HepG2 (cell line): ENCODE data around the gene OR2AT4. TPM values are rescaled to one million over a fixed set of nuclear protein-coding genes. Genes with fewer than 3 reads are reported as not detected.

ENCODE experiments used
- ATAC-seq: fragments of 200-7000 bp; cut with Tn5 transposase; 3 replicates; pipeline ENCODE4 v1.9.1; 2020; ENCODE audit warnings: mild to moderate bottlenecking, moderate library complexity
- BruUV-seq: library from RNA; stranded (reverse); fragments of 400-500 nt; replicated peaks from 2 replicates; lab custom pipeline; 2021; lab: Mats Ljungman, UMichigan
- CTCF ChIA-PET: fragments of 300-600 bp; formaldehyde crosslinking; extraction: SDS; loops from one replicate; lab custom pipeline; 2021; ENCODE audit warnings: low total read pairs, inconsistent platforms, low intra/inter-chr PET ratio; lab: Yijun Ruan, JAX
- POLR2A ChIA-PET: fragments of 350-600 bp; sonication (Branson Sonifier 250); formaldehyde crosslinking; loops from one replicate; lab custom pipeline; 2020; ENCODE audit warnings: antibody characterized with exemption, inconsistent platforms; lab: Yijun Ruan, JAX
- DNase-seq: peaks from one replicate; pipeline ENCODE4 v3.0.0-alpha.2; 2015; ENCODE audit warnings: low spot score
- FAIRE-seq: peaks from 3 replicates; lab custom pipeline; 2011; peaks lifted over from hg19 to GRCh38; lab: Jason Lieb, UNC
- H2AFZ ChIP-seq: one replicate; pipeline ENCODE4 v1.6.1; 2011; ENCODE audit warnings: low read length, inconsistent platforms
- H3K27ac ChIP-seq: fragments of 300-600 bp; 3 replicates; pipeline ENCODE4 v1.8.0; 2011; ENCODE audit warnings: mixed run types, mild to moderate bottlenecking, mixed read lengths, low read length, inconsistent platforms; ENCODE audit not compliant: insufficient read depth; ENCODE audit errors: extremely low read length
- H3K27me3 ChIP-seq, 2 experiments: fragments of 200-600 bp in 1 of 2; 2 replicates in 1 of 2; 3 replicates in 1 of 2; pipeline versions ENCODE4 v1.6.0 to v1.8.0; 2011; ENCODE audit warnings: low read length in 2 of 2, mild to moderate bottlenecking in 2 of 2, moderate library complexity in 2 of 2, inconsistent platforms in 1 of 2; ENCODE audit not compliant: insufficient read depth in 2 of 2, control insufficient read depth in 1 of 2
- H3K36me3 ChIP-seq, 2 experiments: fragments of 200-600 bp in 1 of 2; replicated peaks in 1 of 2; 2 replicates in 1 of 2; 3 replicates in 1 of 2; pipeline versions ENCODE4 v1.5.1 to v1.8.0; 2011; ENCODE audit warnings: low read length in 2 of 2, inconsistent platforms in 1 of 2; ENCODE audit not compliant: insufficient read depth in 2 of 2, control insufficient read depth in 1 of 2
- H3K4me1 ChIP-seq: 2 replicates; pipeline ENCODE4 v1.5.1; 2012; ENCODE audit warnings: low read length, inconsistent platforms; ENCODE audit not compliant: insufficient read depth
- H3K4me2 ChIP-seq: 2 replicates; pipeline ENCODE4 v1.6.0; 2011; ENCODE audit warnings: low read depth, low read length, inconsistent platforms
- H3K4me3 ChIP-seq, 3 experiments: fragments of 200-600 bp in 1 of 3; sonication (generic), shearing (Covaris generic) in 1 of 3; replicated peaks in 1 of 3; 2 replicates each; pipeline ENCODE4 v1.5.1; 2011 to 2016; ENCODE audit warnings: low read length in 3 of 3, inconsistent platforms in 2 of 3, low read depth in 2 of 3, mild to moderate bottlenecking in 2 of 3, control low read depth in 1 of 3, mixed read lengths in 1 of 3; ENCODE audit not compliant: insufficient read depth in 1 of 3
- H3K79me2 ChIP-seq: one replicate; pipeline ENCODE4 v1.6.1; 2011; ENCODE audit warnings: low read length, inconsistent platforms; ENCODE audit not compliant: insufficient read depth
- H3K9ac ChIP-seq: 2 replicates; pipeline ENCODE4 v1.6.0; 2011; ENCODE audit warnings: mild to moderate bottlenecking, low read depth, low read length, inconsistent platforms; ENCODE audit not compliant: insufficient read depth
- H3K9me3 ChIP-seq: 2 replicates; pipeline ENCODE4 v1.5.1; 2012; ENCODE audit warnings: mild to moderate bottlenecking, low read length
- H4K20me1 ChIP-seq: 2 replicates; pipeline ENCODE4 v1.6.0; 2011; ENCODE audit warnings: inconsistent platforms, mild to moderate bottlenecking, low read length, moderate library complexity; ENCODE audit not compliant: insufficient read depth
- ARNT ChIP-seq: fragments of 450-650 bp; IDR thresholded peaks from 2 replicates; pipeline ENCODE4 v1.6.1; 2017
- MAFG ChIP-seq: sonication (generic); formaldehyde crosslinking; IDR thresholded peaks from 2 replicates; pipeline ENCODE4 v1.5.1; 2020; ENCODE audit warnings: mild to moderate bottlenecking, missing genetic modification reagents
- MED1 ChIP-seq: sonication (generic); formaldehyde crosslinking; IDR thresholded peaks from 2 replicates; pipeline ENCODE4 v1.4.0; 2020; ENCODE audit warnings: missing genetic modification reagents
- MTA1 ChIP-seq: sonication (generic); formaldehyde crosslinking; IDR thresholded peaks from 2 replicates; pipeline ENCODE4 v1.4.0; 2020; ENCODE audit warnings: missing genetic modification reagents, mild to moderate bottlenecking, borderline replicate concordance
- PRPF4 ChIP-seq: fragments of 200-400 bp; formaldehyde crosslinking; IDR thresholded peaks from 2 replicates; pipeline ENCODE4 v1.6.1; 2016; ENCODE audit warnings: low read length, low read depth; ENCODE audit not compliant: poor library complexity, severe bottlenecking
- TOE1 ChIP-seq: sonication (generic); formaldehyde crosslinking; IDR thresholded peaks from 2 replicates; pipeline ENCODE4 v1.4.0; 2020; ENCODE audit warnings: mild to moderate bottlenecking, missing genetic modification reagents
- ZNF12 ChIP-seq: sonication (generic); formaldehyde crosslinking; IDR thresholded peaks from 2 replicates; pipeline ENCODE4 v1.5.0; 2020; ENCODE audit warnings: missing genetic modification reagents
- ZNF121 ChIP-seq: sonication (generic); formaldehyde crosslinking; IDR thresholded peaks from 2 replicates; pipeline ENCODE4 v1.5.0; 2020; ENCODE audit warnings: mild to moderate bottlenecking, missing genetic modification reagents
- ZNF746 ChIP-seq: sonication (generic); formaldehyde crosslinking; IDR thresholded peaks from 2 replicates; pipeline ENCODE4 v1.8.0; 2022; ENCODE audit warnings: mild to moderate bottlenecking, missing genetic modification reagents
- WGBS: methylation state at CpG from one replicate; pipeline ENCODE4 v1.1.6; 2017; ENCODE audit warnings: low lambda C conversion rate; 5-methylcytosine and 5-hydroxymethylcytosine counted together
- in situ Hi-C: cut with HindIII; loops from 2 replicates; pipeline ENCODE4 v1.10.0; 2017; ENCODE audit warnings: low pct_unique_long_range_greater_than_20kb; ENCODE audit not compliant: extremely low pct_ligation_motif_present
- intact Hi-C: fragments of 100-400 bp; cut with micrococcal nuclease; formaldehyde crosslinking; loops from one replicate; pipeline ENCODE4 v1.10.0; 2022; ENCODE audit not compliant: unreplicated experiment
- polyA plus RNA-seq, 8 experiments: library from polyadenylated mRNA; depleted of rRNA in 3 of 8; stranded (reverse) in 7 of 8; unstranded in 1 of 8; fragments of >200 nt; fragmentation: Illumina TruSeq in 4 of 8; extraction: Trizol in 4 of 8; gene quantifications; 2 replicates each; pipeline versions ENCODE4 v1.2.1 to v1.2.3, GENCODE V29; 2011 to 2016; ENCODE audit warnings: low read depth in 4 of 8, missing spikeins in 1 of 8, mixed read lengths in 1 of 8; ENCODE audit not compliant: insufficient read depth in 1 of 8
- total RNA-seq, 5 experiments: library from RNA; depleted of rRNA; stranded (reverse); fragments of >200 nt; fragmentation: Illumina TruSeq; extraction: Trizol; gene quantifications; 2 replicates each; pipeline ENCODE4 v1.2.3, GENCODE V29; 2016; ENCODE audit warnings: low read depth in 1 of 5
- TF ChIP-seq, protein P1 (sequence below): sonication (generic); formaldehyde crosslinking; IDR thresholded peaks from 2 replicates; pipeline ENCODE4 v1.4.0; 2020; ENCODE audit warnings: missing genetic modification reagents
- TF ChIP-seq, protein P2 (sequence below): sonication (generic); formaldehyde crosslinking; IDR thresholded peaks from 2 replicates; pipeline ENCODE4 v1.8.1; 2023; ENCODE audit warnings: mild to moderate bottlenecking, inconsistent platforms, moderate library complexity, missing genetic modification reagents, borderline replicate concordance
- TF ChIP-seq, protein P3 (sequence below): sonication (generic); formaldehyde crosslinking; conservative IDR thresholded peaks from 2 replicates; pipeline ENCODE4 v1.4.0; 2020; ENCODE audit warnings: missing genetic modification reagents
- TF ChIP-seq, protein P4 (sequence below): IDR thresholded peaks from 2 replicates; pipeline ENCODE4 v1.6.1; 2016
- TF ChIP-seq, protein P5 (sequence below): sonication (generic); formaldehyde crosslinking; IDR thresholded peaks from 2 replicates; pipeline ENCODE4 v1.4.0; 2020; ENCODE audit warnings: mild to moderate bottlenecking, missing genetic modification reagents

The OR2AT4 gene
- total and polyA plus RNA-seq, 2 of the 13 experiments (the other 11 are each of a cell fraction or from before 2014, with no cell fraction given), result not detected

DNA sequence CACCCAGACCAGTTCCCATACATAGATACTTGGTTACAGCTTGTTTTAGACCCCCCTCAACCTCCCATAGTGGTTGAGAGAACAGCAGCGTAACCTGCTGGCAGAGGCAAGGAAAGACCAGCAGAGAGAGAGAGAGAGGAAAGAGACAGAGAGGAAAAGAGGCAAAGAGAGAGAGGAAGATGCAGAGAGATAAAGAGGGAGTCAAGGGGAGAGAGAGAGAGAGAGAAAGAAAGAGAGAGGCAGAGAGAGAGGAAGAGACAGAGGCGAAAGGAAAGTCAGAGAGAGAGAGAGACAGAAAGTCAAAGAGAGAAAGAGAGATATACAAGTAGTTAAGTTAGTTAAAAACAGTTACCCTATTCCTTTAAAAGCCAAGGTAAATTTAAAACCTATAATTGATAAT is 55.4 kb downstream of the OR2AT4 start (continued):
- no peak for TF ChIP-seq PRPF4
- TF ChIP-seq, protein P1, sequence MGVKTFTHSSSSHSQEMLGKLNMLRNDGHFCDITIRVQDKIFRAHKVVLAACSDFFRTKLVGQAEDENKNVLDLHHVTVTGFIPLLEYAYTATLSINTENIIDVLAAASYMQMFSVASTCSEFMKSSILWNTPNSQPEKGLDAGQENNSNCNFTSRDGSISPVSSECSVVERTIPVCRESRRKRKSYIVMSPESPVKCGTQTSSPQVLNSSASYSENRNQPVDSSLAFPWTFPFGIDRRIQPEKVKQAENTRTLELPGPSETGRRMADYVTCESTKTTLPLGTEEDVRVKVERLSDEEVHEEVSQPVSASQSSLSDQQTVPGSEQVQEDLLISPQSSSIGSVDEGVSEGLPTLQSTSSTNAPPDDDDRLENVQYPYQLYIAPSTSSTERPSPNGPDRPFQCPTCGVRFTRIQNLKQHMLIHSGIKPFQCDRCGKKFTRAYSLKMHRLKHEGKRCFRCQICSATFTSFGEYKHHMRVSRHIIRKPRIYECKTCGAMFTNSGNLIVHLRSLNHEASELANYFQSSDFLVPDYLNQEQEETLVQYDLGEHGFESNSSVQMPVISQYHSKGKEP, result no peak
- TF ChIP-seq, protein P2, sequence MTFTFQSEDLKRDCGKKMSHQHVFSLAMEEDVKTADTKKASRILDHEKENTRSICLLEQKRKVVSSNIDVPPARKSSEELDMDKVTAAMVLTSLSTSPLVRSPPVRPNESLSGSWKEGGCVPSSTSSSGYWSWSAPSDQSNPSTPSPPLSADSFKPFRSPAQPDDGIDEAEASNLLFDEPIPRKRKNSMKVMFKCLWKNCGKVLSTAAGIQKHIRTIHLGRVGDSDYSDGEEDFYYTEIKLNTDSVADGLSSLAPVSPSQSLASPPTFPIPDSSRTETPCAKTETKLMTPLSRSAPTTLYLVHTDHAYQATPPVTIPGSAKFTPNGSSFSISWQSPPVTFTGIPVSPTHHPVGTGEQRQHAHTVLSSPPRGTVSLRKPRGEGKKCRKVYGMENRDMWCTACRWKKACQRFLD (CRISPR knock-in tag), result no peak
- no peak for TF ChIP-seq MTA1
- TF ChIP-seq, protein P3, sequence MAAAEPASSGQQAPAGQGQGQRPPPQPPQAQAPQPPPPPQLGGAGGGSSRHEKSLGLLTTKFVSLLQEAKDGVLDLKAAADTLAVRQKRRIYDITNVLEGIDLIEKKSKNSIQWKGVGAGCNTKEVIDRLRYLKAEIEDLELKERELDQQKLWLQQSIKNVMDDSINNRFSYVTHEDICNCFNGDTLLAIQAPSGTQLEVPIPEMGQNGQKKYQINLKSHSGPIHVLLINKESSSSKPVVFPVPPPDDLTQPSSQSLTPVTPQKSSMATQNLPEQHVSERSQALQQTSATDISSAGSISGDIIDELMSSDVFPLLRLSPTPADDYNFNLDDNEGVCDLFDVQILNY (CRISPR knock-in tag), result no peak
- no peak for TF ChIP-seq TOE1
- no peak for TF ChIP-seq MAFG (CRISPR knock-in tag)
- TF ChIP-seq ZNF121 (CRISPR knock-in tag), result no peak

DNA sequence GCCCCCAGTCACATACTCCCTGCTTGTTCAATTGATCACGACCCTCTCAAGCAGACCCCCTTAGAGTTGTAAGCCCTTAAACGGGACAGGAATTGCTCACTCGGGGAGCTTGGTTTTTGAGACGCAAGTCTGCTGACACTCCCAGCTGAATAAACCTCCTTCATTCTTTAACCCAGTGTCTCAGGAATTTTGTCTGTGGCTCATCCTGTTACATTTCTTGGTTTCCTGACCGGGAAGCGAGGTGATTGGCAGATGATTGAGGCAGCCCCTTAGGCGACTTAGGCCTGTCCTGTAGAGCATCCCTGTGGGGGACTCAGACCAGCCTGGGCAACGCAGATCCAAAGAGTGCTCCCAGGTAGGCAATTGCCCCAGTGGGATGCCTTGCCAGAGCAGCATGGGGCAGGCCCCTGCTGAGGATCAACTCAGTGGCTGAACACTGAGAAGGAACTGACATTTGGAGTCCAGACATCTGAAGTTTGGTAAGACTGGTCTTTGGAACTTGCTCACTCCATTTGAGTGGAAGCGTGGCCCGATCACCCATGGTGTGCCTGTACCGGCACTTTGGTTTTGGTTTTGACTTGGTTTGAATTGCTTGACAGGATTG is 56.4 kb downstream of the OR2AT4 start:
- H3K27ac ChIP-seq, result no peak overlapping the region
- H2AFZ ChIP-seq, result no peak overlapping the region
- peaks cover 7% of the 10 kb centered on the region; the same call in 1 of the 2 replicates for H3K4me1 ChIP-seq
- CTCF ChIA-PET, result no interaction called here
- no peak overlapping the region for H3K4me3 ChIP-seq
- DNase-seq (no peak), FAIRE-seq (no peak), ATAC-seq (no peak)
- no peaks in the 10 kb centered on the region for H4K20me1 ChIP-seq
- no peaks in the 10 kb centered on the region for H3K79me2 ChIP-seq
- BruUV-seq, result no TSS peak
- intact Hi-C loops, result no loop called here
- no peak overlapping the region for H3K9ac ChIP-seq
- no peaks in the 10 kb centered on the region for H3K36me3 ChIP-seq
- POLR2A ChIA-PET, result no interaction called here
- in situ Hi-C loops, result no loop called here
- H3K27me3 ChIP-seq, result no peaks in the 10 kb centered on the region
- H3K4me2 ChIP-seq, result no peak overlapping the region
- no peaks in the 10 kb centered on the region for H3K9me3 ChIP-seq
- 51% methylated on average over 8 of the region's 11 CpGs for WGBS
- TF ChIP-seq ARNT (no peak), ZNF12 (no peak), MED1 (no peak), ZNF746 (no peak)
- TF ChIP-seq, protein P4, sequence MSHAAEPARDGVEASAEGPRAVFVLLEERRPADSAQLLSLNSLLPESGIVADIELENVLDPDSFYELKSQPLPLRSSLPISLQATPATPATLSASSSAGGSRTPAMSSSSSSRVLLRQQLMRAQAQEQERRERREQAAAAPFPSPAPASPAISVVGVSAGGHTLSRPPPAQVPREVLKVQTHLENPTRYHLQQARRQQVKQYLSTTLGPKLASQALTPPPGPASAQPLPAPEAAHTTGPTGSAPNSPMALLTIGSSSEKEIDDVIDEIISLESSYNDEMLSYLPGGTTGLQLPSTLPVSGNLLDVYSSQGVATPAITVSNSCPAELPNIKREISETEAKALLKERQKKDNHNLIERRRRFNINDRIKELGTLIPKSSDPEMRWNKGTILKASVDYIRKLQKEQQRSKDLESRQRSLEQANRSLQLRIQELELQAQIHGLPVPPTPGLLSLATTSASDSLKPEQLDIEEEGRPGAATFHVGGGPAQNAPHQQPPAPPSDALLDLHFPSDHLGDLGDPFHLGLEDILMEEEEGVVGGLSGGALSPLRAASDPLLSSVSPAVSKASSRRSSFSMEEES, result no peak
- TF ChIP-seq, protein P5, sequence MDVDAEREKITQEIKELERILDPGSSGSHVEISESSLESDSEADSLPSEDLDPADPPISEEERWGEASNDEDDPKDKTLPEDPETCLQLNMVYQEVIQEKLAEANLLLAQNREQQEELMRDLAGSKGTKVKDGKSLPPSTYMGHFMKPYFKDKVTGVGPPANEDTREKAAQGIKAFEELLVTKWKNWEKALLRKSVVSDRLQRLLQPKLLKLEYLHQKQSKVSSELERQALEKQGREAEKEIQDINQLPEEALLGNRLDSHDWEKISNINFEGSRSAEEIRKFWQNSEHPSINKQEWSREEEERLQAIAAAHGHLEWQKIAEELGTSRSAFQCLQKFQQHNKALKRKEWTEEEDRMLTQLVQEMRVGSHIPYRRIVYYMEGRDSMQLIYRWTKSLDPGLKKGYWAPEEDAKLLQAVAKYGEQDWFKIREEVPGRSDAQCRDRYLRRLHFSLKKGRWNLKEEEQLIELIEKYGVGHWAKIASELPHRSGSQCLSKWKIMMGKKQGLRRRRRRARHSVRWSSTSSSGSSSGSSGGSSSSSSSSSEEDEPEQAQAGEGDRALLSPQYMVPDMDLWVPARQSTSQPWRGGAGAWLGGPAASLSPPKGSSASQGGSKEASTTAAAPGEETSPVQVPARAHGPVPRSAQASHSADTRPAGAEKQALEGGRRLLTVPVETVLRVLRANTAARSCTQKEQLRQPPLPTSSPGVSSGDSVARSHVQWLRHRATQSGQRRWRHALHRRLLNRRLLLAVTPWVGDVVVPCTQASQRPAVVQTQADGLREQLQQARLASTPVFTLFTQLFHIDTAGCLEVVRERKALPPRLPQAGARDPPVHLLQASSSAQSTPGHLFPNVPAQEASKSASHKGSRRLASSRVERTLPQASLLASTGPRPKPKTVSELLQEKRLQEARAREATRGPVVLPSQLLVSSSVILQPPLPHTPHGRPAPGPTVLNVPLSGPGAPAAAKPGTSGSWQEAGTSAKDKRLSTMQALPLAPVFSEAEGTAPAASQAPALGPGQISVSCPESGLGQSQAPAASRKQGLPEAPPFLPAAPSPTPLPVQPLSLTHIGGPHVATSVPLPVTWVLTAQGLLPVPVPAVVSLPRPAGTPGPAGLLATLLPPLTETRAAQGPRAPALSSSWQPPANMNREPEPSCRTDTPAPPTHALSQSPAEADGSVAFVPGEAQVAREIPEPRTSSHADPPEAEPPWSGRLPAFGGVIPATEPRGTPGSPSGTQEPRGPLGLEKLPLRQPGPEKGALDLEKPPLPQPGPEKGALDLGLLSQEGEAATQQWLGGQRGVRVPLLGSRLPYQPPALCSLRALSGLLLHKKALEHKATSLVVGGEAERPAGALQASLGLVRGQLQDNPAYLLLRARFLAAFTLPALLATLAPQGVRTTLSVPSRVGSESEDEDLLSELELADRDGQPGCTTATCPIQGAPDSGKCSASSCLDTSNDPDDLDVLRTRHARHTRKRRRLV, result no peak
